Ectodermal cell (in vitro differentiated cells): ENCODE data around the gene C1S. TPM values are rescaled to one million over a fixed set of nuclear protein-coding genes. Genes with fewer than 3 reads are reported as not detected.
"Not testable (repeated sequence)": the region's sequence is repeated elsewhere in the genome, so short reads cannot be mapped to it uniquely, and the experiment has no call there.

Source experiments
- H3K27ac ChIP-seq: 2 replicates; pipeline ENCODE4 v1.7.0; 2013; ENCODE audit warnings: mild to moderate bottlenecking, low read depth, low read length; ENCODE audit not compliant: insufficient read depth, poor library complexity, severe bottlenecking
- H3K27me3 ChIP-seq: 2 replicates; pipeline ENCODE4 v1.7.0; 2013; ENCODE audit warnings: mild to moderate bottlenecking, low read length; ENCODE audit not compliant: insufficient read depth, control insufficient read depth, poor library complexity, severe bottlenecking
- H3K36me3 ChIP-seq: one replicate; pipeline ENCODE4 v1.7.0; 2013; ENCODE audit warnings: low read length; ENCODE audit not compliant: control insufficient read depth, insufficient read depth
- H3K4me1 ChIP-seq: one replicate; pipeline ENCODE4 v1.7.0; 2013; ENCODE audit warnings: low read length; ENCODE audit not compliant: control insufficient read depth, insufficient read depth
- H3K4me3 ChIP-seq: 2 replicates; pipeline ENCODE4 v1.7.0; 2013; ENCODE audit warnings: low read depth, low read length, control low read depth; ENCODE audit not compliant: insufficient read depth
- H3K9me3 ChIP-seq: 2 replicates; pipeline ENCODE4 v1.7.0; 2013; ENCODE audit warnings: mild to moderate bottlenecking, low read length, moderate library complexity; ENCODE audit not compliant: control insufficient read depth
- WGBS, 2 experiments: methylation state at CpG; one replicate each; pipeline ENCODE4 v1.1.7; 2013; ENCODE audit warnings: missing lambda C conversion rate in 2 of 2; 5-methylcytosine and 5-hydroxymethylcytosine counted together
- polyA plus RNA-seq, 4 experiments: library from polyadenylated mRNA; stranded (reverse); fragments of 50-300 nt; gene quantifications; one replicate each; pipeline ENCODE4 v1.2.3, GENCODE V29; 2013

The C1S gene
- 2.6 TPM for polyA plus RNA-seq (2013, experiment 1 of 4)
- 1.5 TPM for polyA plus RNA-seq (2013, experiment 2 of 4)
- 0.80 TPM for polyA plus RNA-seq (2013, experiment 3 of 4)
- 2.1 TPM for polyA plus RNA-seq (2013, experiment 4 of 4)

GRCh38 chr12:7060353-7060954 lies at the start of gene C1S:
C1S (plus strand) TSS chr12:7060718; CDS start chr12:7061913, 1,195 bp downstream.
- Histone ChIP-seq H3K27me3 (no peaks in the 10 kb centered on the region), H3K4me3 (no peak within 1 kb of the TSS), H3K27ac (no peak within 1 kb of the TSS), H3K9me3 (no peaks in the 10 kb centered on the region), H3K4me1 (no peaks in the 10 kb centered on the region), H3K36me3 (no peaks in the 10 kb centered on the region)
- 50 to 52% methylated on average over 10 of the region's 10 CpGs for WGBS, 2 experiments

DNA sequence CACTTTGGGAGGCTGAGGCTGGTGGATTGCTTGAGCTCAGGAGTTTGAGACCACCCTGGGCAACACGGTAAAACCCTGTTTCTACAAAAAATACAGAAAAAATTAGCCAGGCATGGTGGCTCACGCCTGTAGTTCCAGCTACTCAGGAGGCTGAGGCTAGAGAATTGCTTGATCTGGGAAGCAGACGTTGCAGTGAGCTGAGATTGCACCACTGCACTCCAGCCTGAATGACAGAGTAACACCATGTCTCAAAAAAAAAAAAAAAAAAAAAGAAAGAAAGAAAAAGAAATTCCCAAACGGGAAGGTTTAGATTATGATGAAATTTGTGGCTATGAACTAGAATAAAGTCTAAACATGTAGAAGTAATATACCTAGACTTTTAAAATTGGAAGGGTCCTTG lies 49.1 kb upstream of the C1S start:
- H3K27me3 ChIP-seq, H3K4me3 ChIP-seq, H3K36me3 ChIP-seq, H3K9me3 ChIP-seq, H3K27ac ChIP-seq, H3K4me1 ChIP-seq: not testable (repeated sequence)
- 94 to 95% methylated on average over 3 to 4 of the region's 4 CpGs for WGBS, 2 experiments

- no peaks in the 10 kb centered on the region for H3K27me3 ChIP-seq
- no peak overlapping the region for H3K27ac ChIP-seq
- no peak overlapping the region for H3K4me3 ChIP-seq
- H3K36me3 ChIP-seq, result peaks cover 9% of the 10 kb centered on the region
- H3K4me1 ChIP-seq, result no peaks in the 10 kb centered on the region
- H3K9me3 ChIP-seq, result no peaks in the 10 kb centered on the region
- WGBS, 2 experiments, result 88 to 95% methylated on average over 4 of the region's 4 CpGs
These were observed 48.4 kb upstream of the C1S start for GRCh38 chr12:7012024-7012607.

- peaks cover 7% of the 10 kb centered on the region for H3K36me3 ChIP-seq
- no peaks in the 10 kb centered on the region for H3K27me3 ChIP-seq
- peaks cover 6% of the 10 kb centered on the region for H3K4me1 ChIP-seq
- H3K27ac ChIP-seq, result no peak overlapping the region
- no peak overlapping the region for H3K4me3 ChIP-seq
- H3K9me3 ChIP-seq, result no peaks in the 10 kb centered on the region
- 91 to 95% methylated on average over 3 of the region's 3 CpGs for WGBS, 2 experiments
These were observed 47.4 kb upstream of the C1S start for GRCh38 chr12:7013101-7013500.

- Histone ChIP-seq H3K4me1 (peaks cover 6% of the 10 kb centered on the region), H3K27ac (no peak overlapping the region), H3K9me3 (no peaks in the 10 kb centered on the region), H3K4me3 (no peak overlapping the region), H3K27me3 (no peaks in the 10 kb centered on the region), H3K36me3 (peaks cover 7% of the 10 kb centered on the region)
- 89 to 91% methylated on average over 6 of the region's 6 CpGs for WGBS, 2 experiments
These were observed 44.8 kb upstream of the C1S start for GRCh38 chr12:7015555-7016370.

DNA sequence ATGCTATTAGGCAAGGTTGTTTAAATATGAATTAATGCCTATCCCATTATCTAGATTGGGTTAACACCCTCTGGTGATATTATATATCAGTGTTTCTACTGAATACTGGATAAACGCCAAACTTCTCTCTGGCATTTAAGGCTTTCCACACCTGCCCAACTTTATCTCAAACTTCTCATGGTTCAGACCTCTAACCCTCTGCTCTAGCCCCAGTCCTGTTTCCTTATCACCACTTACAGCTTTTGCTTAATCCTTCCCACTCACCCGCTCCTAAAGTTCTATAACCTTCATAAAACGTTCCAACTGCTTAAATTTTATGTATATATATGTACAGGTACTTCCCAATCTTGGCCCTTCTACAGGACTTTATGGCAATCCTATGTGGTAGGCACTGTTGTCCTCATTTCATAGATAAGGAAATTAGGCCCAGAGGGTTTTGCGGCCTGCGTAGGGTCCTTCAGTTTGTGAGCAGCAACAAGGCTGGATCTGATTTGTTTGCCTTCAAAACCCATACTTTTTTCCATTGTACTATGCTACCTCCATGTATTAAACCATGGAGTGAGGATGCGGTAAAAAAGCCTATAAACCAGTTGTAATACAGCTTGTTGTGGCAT lies 43.5 kb upstream of the C1S start:
- Histone ChIP-seq H3K27ac (no peak overlapping the region), H3K27me3 (no peaks in the 10 kb centered on the region), H3K4me3 (peak overlapping the region; percentile 88), H3K4me1 (peaks cover 6% of the 10 kb centered on the region), H3K36me3 (peaks cover 7% of the 10 kb centered on the region), H3K9me3 (no peaks in the 10 kb centered on the region)
- WGBS, 2 experiments, result 85 to 95% methylated on average over 5 to 6 of the region's 6 CpGs

GRCh38 chr12:7017870-7018349 lies 42.6 kb upstream of the C1S start:
- Histone ChIP-seq H3K4me1 (peaks cover 6% of the 10 kb centered on the region), H3K27ac (no peak overlapping the region), H3K36me3 (peaks cover 7% of the 10 kb centered on the region), H3K4me3 (peak overlapping the region; percentile 88), H3K27me3 (no peaks in the 10 kb centered on the region), H3K9me3 (no peaks in the 10 kb centered on the region)
- 2 to 3% methylated on average over 25 of the region's 25 CpGs for WGBS, 2 experiments

DNA sequence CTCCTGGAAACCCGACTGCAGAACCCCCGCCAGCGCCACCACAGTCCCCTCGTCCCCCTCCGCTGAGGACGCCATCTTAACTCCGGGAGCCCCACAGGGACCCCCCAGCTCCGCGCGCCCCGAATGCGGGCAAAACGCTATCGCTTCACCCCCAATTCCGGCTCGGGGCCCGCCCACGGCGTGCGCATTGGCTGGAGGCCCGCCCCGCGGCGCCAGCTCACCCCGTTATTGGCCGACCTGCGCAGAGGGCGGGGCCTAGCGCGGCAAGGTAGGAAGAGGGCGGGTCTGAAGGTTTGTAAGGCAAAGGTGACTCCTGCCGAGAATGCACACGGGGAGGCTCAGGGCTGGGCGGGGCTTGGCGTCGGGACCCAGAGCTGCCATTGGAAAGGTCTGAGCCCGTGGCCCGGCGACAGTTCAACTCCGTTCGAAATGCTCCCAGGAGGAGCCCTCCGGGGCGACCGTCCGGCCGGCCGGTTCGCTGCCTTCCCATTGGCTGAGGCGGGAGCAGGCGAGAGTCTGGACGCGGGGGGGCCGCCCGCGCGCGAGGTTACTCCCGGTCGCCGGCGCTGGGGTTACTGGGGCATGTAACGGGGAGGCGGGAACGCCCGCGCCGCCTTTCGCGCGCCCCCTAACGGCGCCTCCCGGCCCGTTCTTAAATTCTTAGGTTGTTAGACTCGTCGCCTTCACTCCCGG lies 42.0 kb upstream of the C1S start, which contains the start of gene LPCAT3:
Gene LPCAT3, minus strand, starts transcription at position 127 of the 693 bp plus-strand sequence. Its CDS starts 52 bp downstream, at position 75.
- Histone ChIP-seq H3K27ac (peak within 1 kb of the TSS; percentile 85), H3K4me1 (peaks cover 6% of the 10 kb centered on the region), H3K36me3 (peaks cover 3% of the 10 kb centered on the region), H3K4me3 (peak within 1 kb of the TSS; percentile 88), H3K9me3 (no peaks in the 10 kb centered on the region), H3K27me3 (no peaks in the 10 kb centered on the region)
- 0 to 1% methylated on average over 77 of the region's 77 CpGs for WGBS, 2 experiments

GRCh38 chr12:7019043-7019569 lies 41.4 kb upstream of the C1S start:
- Histone ChIP-seq H3K9me3 (no peaks in the 10 kb centered on the region), H3K4me1 (peaks cover 6% of the 10 kb centered on the region), H3K27ac (no peak overlapping the region), H3K27me3 (no peaks in the 10 kb centered on the region), H3K36me3 (no peaks in the 10 kb centered on the region), H3K4me3 (peak overlapping the region; percentile 88)
- 15 to 22% methylated on average over 5 of the region's 6 CpGs for WGBS, 2 experiments
